COR-L47 (cell line): ENCODE measurements around the gene PCMT1.
"Not testable (repeated sequence)": the region's sequence is repeated elsewhere in the genome, so short reads cannot be mapped to it uniquely, and the experiment has no call there.

Experiments used
- DNase-seq: peaks from one replicate; lab custom pipeline; 2025; lab: John Stamatoyannopoulos, UW

The PCMT1 gene

GRCh38 chr6:149820506-149820905, 71.0 kb downstream of the PCMT1 start:
- no peak for DNase-seq

GRCh38 chr6:149821492-149821891, 72.0 kb downstream of the PCMT1 start:
- DNase-seq, result no peak

- no peak for DNase-seq
Measured at GRCh38 chr6:149823013-149823412, 73.5 kb downstream of the PCMT1 start.

- DNase-seq, result no peak
Measured at GRCh38 chr6:149825292-149825691, 75.8 kb downstream of the PCMT1 start.

- no peak for DNase-seq
Measured at GRCh38 chr6:149830731-149831307, 81.3 kb downstream of the PCMT1 start.

GRCh38 chr6:149831308-149831820, 81.8 kb downstream of the PCMT1 start:
- no peak for DNase-seq

- DNase-seq, result no peak
Measured at GRCh38 chr6:149833651-149834050, 84.1 kb downstream of the PCMT1 start.

- no peak for DNase-seq
Measured at GRCh38 chr6:149834513-149835481, 85.3 kb downstream of the PCMT1 start.

- DNase-seq, result peak; percentile 77
Measured at GRCh38 chr6:149840345-149841075, 91.0 kb downstream of the PCMT1 start.

- no peak for DNase-seq
Measured at GRCh38 chr6:149842331-149842730, 92.8 kb downstream of the PCMT1 start.

- DNase-seq, result no peak
Measured at GRCh38 chr6:149843051-149843633, 93.6 kb downstream of the PCMT1 start.

- DNase-seq, result not testable (repeated sequence)
Measured at GRCh38 chr6:149844036-149844435, 94.5 kb downstream of the PCMT1 start.

- DNase-seq, result no peak
Measured at GRCh38 chr6:149844480-149844879, 94.9 kb downstream of the PCMT1 start.

GRCh38 chr6:149845549-149845948, 96.0 kb downstream of the PCMT1 start:
- no peak for DNase-seq

- DNase-seq, result no peak
Measured at GRCh38 chr6:149846321-149846720, 96.8 kb downstream of the PCMT1 start.

GRCh38 chr6:149847939-149848267, 98.4 kb downstream of the PCMT1 start:
- no peak for DNase-seq

- not testable (repeated sequence) for DNase-seq
Measured at GRCh38 chr6:149848343-149848742, 98.8 kb downstream of the PCMT1 start.

GRCh38 chr6:149851461-149852110, 102.0 kb downstream of the PCMT1 start:
- no peak for DNase-seq

- DNase-seq, result no peak
Measured at GRCh38 chr6:149852180-149852579, 102.6 kb downstream of the PCMT1 start.

GRCh38 chr6:149852881-149853280, 103.3 kb downstream of the PCMT1 start:
- no peak for DNase-seq

GRCh38 chr6:149854017-149854416, 104.5 kb downstream of the PCMT1 start:
- not testable (repeated sequence) for DNase-seq

- no peak for DNase-seq
Measured at GRCh38 chr6:149854532-149854931, 105.0 kb downstream of the PCMT1 start.
